Endodermal cell (in vitro differentiated cells): ENCODE results near the gene PPP1R16B. TPM values are rescaled to one million over a fixed set of nuclear protein-coding genes. Genes with fewer than 3 reads are reported as not detected.

ENCODE experiments used
- DNase-seq: peaks from one replicate; pipeline ENCODE4 v3.0.0-alpha.2; 2017
- H3K27ac ChIP-seq: 2 replicates; pipeline ENCODE4 v1.5.1; 2013; ENCODE audit warnings: mild to moderate bottlenecking, low read depth, low read length, moderate library complexity
- H3K27me3 ChIP-seq: 2 replicates; pipeline ENCODE4 v1.6.1; 2013; ENCODE audit warnings: mild to moderate bottlenecking, low read length, moderate library complexity; ENCODE audit not compliant: insufficient read depth, control insufficient read depth, poor library complexity, severe bottlenecking
- H3K36me3 ChIP-seq: 2 replicates; pipeline ENCODE4 v1.7.0; 2013; ENCODE audit warnings: mild to moderate bottlenecking, low read length, moderate library complexity; ENCODE audit not compliant: control insufficient read depth, insufficient read depth
- H3K4me1 ChIP-seq: one replicate; pipeline ENCODE4 v1.7.0; 2013; ENCODE audit warnings: low read length; ENCODE audit not compliant: control insufficient read depth, insufficient read depth
- H3K4me3 ChIP-seq: 2 replicates; pipeline ENCODE4 v1.5.1; 2013; ENCODE audit warnings: mild to moderate bottlenecking, low read length, moderate library complexity
- H3K9ac ChIP-seq: 2 replicates; pipeline ENCODE4 v1.6.1; 2013; ENCODE audit warnings: mild to moderate bottlenecking, low read length, moderate library complexity; ENCODE audit not compliant: poor library complexity, severe bottlenecking; ENCODE audit errors: extremely low read depth
- H3K9me3 ChIP-seq: 2 replicates; pipeline ENCODE4 v1.6.1; 2013; ENCODE audit warnings: mild to moderate bottlenecking, low read length, moderate library complexity; ENCODE audit not compliant: control insufficient read depth
- H3K27ac Mint-ChIP-seq: 2 replicates; pipeline ENCODE4 v1.8.0; 2020; ENCODE audit warnings: mixed read lengths
- H3K27me3 Mint-ChIP-seq: 2 replicates; pipeline ENCODE4 v1.8.0; 2021; ENCODE audit warnings: mild to moderate bottlenecking, mixed read lengths; ENCODE audit not compliant: insufficient read depth
- H3K36me3 Mint-ChIP-seq: 2 replicates; pipeline ENCODE4 v1.8.0; 2020; ENCODE audit warnings: low read depth, mixed read lengths
- H3K4me1 Mint-ChIP-seq: 2 replicates; pipeline ENCODE4 v1.8.0; 2020; ENCODE audit warnings: mixed read lengths
- H3K4me3 Mint-ChIP-seq: 2 replicates; pipeline ENCODE4 v1.8.0; 2020; ENCODE audit warnings: mild to moderate bottlenecking, moderate library complexity, mixed read lengths
- H3K9me3 Mint-ChIP-seq: 2 replicates; pipeline ENCODE4 v1.8.0; 2020; ENCODE audit warnings: mild to moderate bottlenecking, mixed read lengths
- CTCF ChIP-seq: fragments of 200-600 bp; sonication (generic); conservative IDR thresholded peaks from 2 replicates; pipeline ENCODE4 v1.5.0; 2021; ENCODE audit warnings: antibody characterized with exemption, mild to moderate bottlenecking
- WGBS, 2 experiments: methylation state at CpG; one replicate each; pipeline versions ENCODE4 v1.1.5 to v1.1.7; 2013; ENCODE audit warnings: missing lambda C conversion rate in 2 of 2, mixed read lengths in 1 of 2; ENCODE audit not compliant: insufficient coverage in 1 of 2, insufficient read length in 1 of 2; 5-methylcytosine and 5-hydroxymethylcytosine counted together
- long read RNA-seq, 4 experiments: library from polyadenylated mRNA in 2 of 4; library from RNA in 1 of 4; library from capped mRNA in 1 of 4; stranded (forward) in 3 of 4; unstranded in 1 of 4; transcript quantifications; one replicate each; pipeline ENCODE4 v2.0.0, GENCODE V29; 2020 to 2021; ENCODE audit warnings: inconsistent platforms in 1 of 4
- polyA plus RNA-seq, 2 experiments: library from polyadenylated mRNA; stranded (reverse); fragments of 50-300 nt; gene quantifications; one replicate each; pipeline ENCODE4 v1.2.3, GENCODE V29; 2013
- total RNA-seq, 2 donors: library from RNA; stranded (reverse); fragmentation: NEBNext Ultra II Directional in 1 of 2; extraction: Animal tissue kit (Norgen Biotek cat#: 25700) in 1 of 2; gene quantifications; 2 replicates in 1 of 2; 3 replicates in 1 of 2; pipeline ENCODE4 v1.2.1, GENCODE V29; 2021

The PPP1R16B gene
- 10 to 100 TPM in 1 of 2 donors, 1 to 10 TPM in 1; 6.7 to 15.3 TPM for total RNA-seq
- polyA plus RNA-seq (2013, experiment 1 of 2), result 2.5 TPM
- 2.3 TPM for polyA plus RNA-seq (2013, experiment 2 of 2)
- long read RNA-seq, experiment 1, partial matches to known transcripts, result 2 of 7 reads
- long read RNA-seq, experiment 1, other reads (novel, unspliced or antisense), result 5 of 7 reads
- long read RNA-seq, experiment 2, full-length matches to known transcripts, result 14 of 30 reads
- long read RNA-seq, experiment 2, partial matches to known transcripts, result 13 of 30 reads
- long read RNA-seq, experiment 2, other reads (novel, unspliced or antisense), result 3 of 30 reads
- long read RNA-seq, experiment 3, full-length matches to known transcripts, result 3 of 20 reads
- long read RNA-seq, experiment 3, partial matches to known transcripts, result 15 of 20 reads
- long read RNA-seq, experiment 3, other reads (novel, unspliced or antisense), result 2 of 20 reads
- long read RNA-seq, experiment 4, partial matches to known transcripts, result 0 of 2 reads
- long read RNA-seq, experiment 4, other reads (novel, unspliced or antisense), result 2 of 2 reads

- no peak for TF ChIP-seq CTCF
- H3K4me3 ChIP-seq, result peak within 1 kb of the TSS; percentile 84
- no peaks in the 10 kb centered on the region for H3K9me3 ChIP-seq
- Mint-ChIP-seq H3K4me1 (peaks cover 25% of the 10 kb centered on the region), H3K4me3 (peak within 1 kb of the TSS; percentile 83), H3K9me3 (no peaks in the 10 kb centered on the region), H3K27ac (peak within 1 kb of the TSS; percentile 96), H3K27me3 (peaks cover 9% of the 10 kb centered on the region), H3K36me3 (peaks cover 9% of the 10 kb centered on the region)
- peak within 1 kb of the TSS; percentile 85 for H3K27ac ChIP-seq
- peak within 1 kb of the TSS; percentile 66 for H3K9ac ChIP-seq
- H3K36me3 ChIP-seq, result peaks cover 3% of the 10 kb centered on the region
- WGBS, 2 experiments, result 0% methylated on average over 40 of the region's 40 CpGs; no CpG with 5 or more reads in 1 of the 2 experiments
- peaks cover 18% of the 10 kb centered on the region for H3K4me1 ChIP-seq
- no peaks in the 10 kb centered on the region for H3K27me3 ChIP-seq
- peak; percentile 92 for DNase-seq
These were observed at the start of gene PPP1R16B for GRCh38 chr20:38805502-38805957. PPP1R16B (plus strand) TSS chr20:38805697; CDS start chr20:38835926, 30,229 bp downstream.

GRCh38 chr20:38757145-38757775 is 48.2 kb upstream of the PPP1R16B start:
- no peak for DNase-seq
- Mint-ChIP-seq H3K4me1 (no peaks in the 10 kb centered on the region), H3K27ac (no peak overlapping the region), H3K9me3 (no peaks in the 10 kb centered on the region), H3K27me3 (no peaks in the 10 kb centered on the region), H3K4me3 (no peak overlapping the region), H3K36me3 (peaks cover 71% of the 10 kb centered on the region)
- no peaks in the 10 kb centered on the region for H3K4me1 ChIP-seq
- H3K27ac ChIP-seq, result no peak overlapping the region
- TF ChIP-seq CTCF, result no peak
- 92% methylated on average over 5 to 7 of the region's 7 CpGs for WGBS, 2 experiments
- H3K9me3 ChIP-seq, result no peaks in the 10 kb centered on the region
- peaks cover 70% of the 10 kb centered on the region for H3K36me3 ChIP-seq
- no peaks in the 10 kb centered on the region for H3K27me3 ChIP-seq
- H3K4me3 ChIP-seq, result no peak overlapping the region
- no peak overlapping the region for H3K9ac ChIP-seq

- no peaks in the 10 kb centered on the region for H3K9me3 Mint-ChIP-seq
- H3K36me3 ChIP-seq, result peaks cover 69% of the 10 kb centered on the region
These were observed 46.4 kb upstream of the PPP1R16B start for GRCh38 chr20:38759106-38759505.

More at GRCh38 chr20:38759106-38759505, 46.4 kb upstream of the PPP1R16B start:
- no peak for DNase-seq
- Histone ChIP-seq H3K4me3 (no peak overlapping the region), H3K27ac (no peak overlapping the region), H3K9ac (no peak overlapping the region), H3K27me3 (no peaks in the 10 kb centered on the region), H3K9me3 (no peaks in the 10 kb centered on the region), H3K4me1 (no peaks in the 10 kb centered on the region)
- H3K4me3 Mint-ChIP-seq, result no peak overlapping the region
- WGBS, 2 experiments, result 94 to 98% methylated on average over 5 to 7 of the region's 7 CpGs
- H3K36me3 Mint-ChIP-seq, result peaks cover 78% of the 10 kb centered on the region
- H3K4me1 Mint-ChIP-seq, result no peaks in the 10 kb centered on the region
- no peaks in the 10 kb centered on the region for H3K27me3 Mint-ChIP-seq
- TF ChIP-seq CTCF, result no peak
- H3K27ac Mint-ChIP-seq, result no peak overlapping the region
